SK-N-SH treated with all-trans-retinoic acid at 6 μM for 48 hours (cell line): ENCODE results near the gene FBLN2.
A peak's percentile ranks its signal among the peaks of the same experiment; 100 is the strongest.

Experiments used
- ATAC-seq: fragments of 200-7000 bp; cut with Tn5 transposase; 3 replicates; pipeline ENCODE4 v1.9.1; 2020; ENCODE audit warnings: mild to moderate bottlenecking, moderate library complexity
- ARNTL ChIP-seq: fragments of 450-650 bp; formaldehyde crosslinking; IDR thresholded peaks from 2 replicates; pipeline ENCODE4 v1.5.0; 2020; ENCODE audit warnings: low read depth, mild to moderate bottlenecking, moderate library complexity, borderline replicate concordance
- BACH2 ChIP-seq: fragments of 250-450 bp; sonication (Bioruptor Pico); IDR thresholded peaks from 2 replicates; pipeline ENCODE4 v1.9.0; 2021; ENCODE audit warnings: mild to moderate bottlenecking, borderline replicate concordance
- CREB5 ChIP-seq: fragments of 250-450 bp; sonication (Bioruptor Pico); IDR thresholded peaks from 2 replicates; pipeline ENCODE4 v1.5.1; 2020; ENCODE audit warnings: low read depth, mild to moderate bottlenecking, moderate library complexity
- CSDC2 ChIP-seq: fragments of 250-450 bp; sonication (Bioruptor Pico); IDR thresholded peaks from 2 replicates; pipeline ENCODE4 v1.5.0; 2020; ENCODE audit warnings: mild to moderate bottlenecking, moderate library complexity
- CSRNP3 ChIP-seq: fragments of 250-450 bp; sonication (Bioruptor Pico); IDR thresholded peaks from 2 replicates; pipeline ENCODE4 v1.5.1; 2021; ENCODE audit warnings: mild to moderate bottlenecking, moderate library complexity
- ESRRG ChIP-seq: fragments of 250-450 bp; sonication (Bioruptor Pico); IDR thresholded peaks from 2 replicates; pipeline ENCODE4 v1.6.1; 2021; ENCODE audit warnings: mild to moderate bottlenecking
- GLIS3 ChIP-seq: fragments of 250-450 bp; sonication (Bioruptor Pico); IDR thresholded peaks from 2 replicates; pipeline ENCODE4 v1.5.0; 2020; ENCODE audit warnings: mild to moderate bottlenecking, moderate library complexity
- ISL1 ChIP-seq: fragments of 250-450 bp; sonication (Bioruptor Pico); IDR thresholded peaks from 2 replicates; pipeline ENCODE4 v2.1.2; 2022; ENCODE audit warnings: mild to moderate bottlenecking, moderate library complexity
- OSR1 ChIP-seq: fragments of 250-450 bp; sonication (Bioruptor Pico); IDR thresholded peaks from 2 replicates; pipeline ENCODE4 v1.8.0; 2022; ENCODE audit warnings: moderate library complexity, mild to moderate bottlenecking, inconsistent platforms
- PATZ1 ChIP-seq: fragments of 250-450 bp; sonication (Bioruptor Pico); IDR thresholded peaks from 2 replicates; pipeline ENCODE4 v1.8.0; 2020; ENCODE audit warnings: mild to moderate bottlenecking, moderate library complexity, borderline replicate concordance
- POU6F1 ChIP-seq: fragments of 250-450 bp; sonication (Bioruptor Pico); IDR thresholded peaks from 2 replicates; pipeline ENCODE4 v1.8.0; 2021; ENCODE audit warnings: low read depth, mild to moderate bottlenecking, moderate library complexity, borderline replicate concordance
- PPARA ChIP-seq: fragments of 250-450 bp; sonication (Bioruptor Pico); IDR thresholded peaks from 2 replicates; pipeline ENCODE4 v1.5.0; 2020; ENCODE audit warnings: mild to moderate bottlenecking, borderline replicate concordance
- RARB ChIP-seq: fragments of 250-450 bp; sonication (Bioruptor Pico); IDR thresholded peaks from 2 replicates; pipeline ENCODE4 v1.8.0; 2021; ENCODE audit warnings: mild to moderate bottlenecking, moderate library complexity
- SNAI2 ChIP-seq: fragments of 250-450 bp; sonication (Bioruptor Pico); IDR thresholded peaks from 2 replicates; pipeline ENCODE4 v1.5.0; 2020; ENCODE audit warnings: mild to moderate bottlenecking, moderate library complexity
- TCF4 ChIP-seq: fragments of 250-450 bp; sonication (Bioruptor Pico); IDR thresholded peaks from 2 replicates; pipeline ENCODE4 v1.8.0; 2021; ENCODE audit warnings: mild to moderate bottlenecking, moderate library complexity, borderline replicate concordance
- TOX ChIP-seq: fragments of 250-450 bp; sonication (Bioruptor Pico); IDR thresholded peaks from 2 replicates; pipeline ENCODE4 v1.8.0; 2021; ENCODE audit warnings: mild to moderate bottlenecking, moderate library complexity, borderline replicate concordance
- TSHZ2 ChIP-seq: fragments of 250-450 bp; sonication (Bioruptor Pico); IDR thresholded peaks from 2 replicates; pipeline ENCODE4 v1.5.0; 2020; ENCODE audit warnings: mild to moderate bottlenecking, moderate library complexity
- ZC3H10 ChIP-seq: fragments of 250-450 bp; sonication (Bioruptor Pico); IDR thresholded peaks from 2 replicates; pipeline ENCODE4 v1.5.1; 2021; ENCODE audit warnings: mild to moderate bottlenecking, moderate library complexity
- ZFP30 ChIP-seq: fragments of 450-650 bp; formaldehyde crosslinking; IDR thresholded peaks from 2 replicates; pipeline ENCODE4 v1.5.0; 2022; ENCODE audit warnings: mild to moderate bottlenecking, moderate library complexity
- ZNF70 ChIP-seq: fragments of 450-650 bp; formaldehyde crosslinking; IDR thresholded peaks from 2 replicates; pipeline ENCODE4 v1.5.0; 2020; ENCODE audit warnings: mild to moderate bottlenecking, moderate library complexity
- ZNF8 ChIP-seq: fragments of 450-650 bp; formaldehyde crosslinking; IDR thresholded peaks from 2 replicates; pipeline ENCODE4 v1.5.0; 2020; ENCODE audit warnings: mild to moderate bottlenecking, moderate library complexity

The FBLN2 gene

GRCh38 chr3:13582366-13583250 is 33.7 kb downstream of the FBLN2 start:
- no peak for ATAC-seq
- TF ChIP-seq TCF4 (CRISPR knock-in tag) (peak; percentile 18; the same call in 1 of the 2 replicates), CSDC2 (CRISPR knock-in tag) (no peak)

GRCh38 chr3:13583251-13584180 is 34.6 kb downstream of the FBLN2 start:
- no peak; the same call in 2 of the 3 replicates for ATAC-seq
- TF ChIP-seq POU6F1 (CRISPR knock-in tag) (no peak), CSDC2 (CRISPR knock-in tag) (no peak), GLIS3 (CRISPR knock-in tag) (no peak), ISL1 (CRISPR knock-in tag) (no peak), ESRRG (no peak)

GRCh38 chr3:13584427-13584891 is 35.5 kb downstream of the FBLN2 start:
- ATAC-seq = no peak
- no peak for TF ChIP-seq ZNF70
- no peak for TF ChIP-seq OSR1
- no peak for TF ChIP-seq TOX (CRISPR knock-in tag)
- TF ChIP-seq CSRNP3 (CRISPR knock-in tag) = no peak
- TF ChIP-seq ZC3H10 (CRISPR knock-in tag) = no peak
- no peak for TF ChIP-seq ZFP30 (CRISPR knock-in tag)
- no peak for TF ChIP-seq BACH2 (CRISPR knock-in tag)
- TF ChIP-seq ESRRG = no peak
- no peak for TF ChIP-seq TSHZ2 (CRISPR knock-in tag)
- TF ChIP-seq CREB5 (CRISPR knock-in tag) = no peak
- no peak for TF ChIP-seq RARB (CRISPR knock-in tag)
- no peak for TF ChIP-seq SNAI2 (CRISPR knock-in tag)
- TF ChIP-seq ARNTL (CRISPR knock-in tag) = no peak
- no peak for TF ChIP-seq PPARA (CRISPR knock-in tag)
- no peak for TF ChIP-seq ZNF8 (CRISPR knock-in tag)
- TF ChIP-seq, all 23 proteins: peak for 0

- no peak for TF ChIP-seq RARB (CRISPR knock-in tag)
- no peak for TF ChIP-seq PATZ1 (CRISPR knock-in tag)
- no peak for TF ChIP-seq ESRRG
- no peak for TF ChIP-seq BACH2 (CRISPR knock-in tag)
- no peak for ATAC-seq
These were observed 36.0 kb downstream of the FBLN2 start for GRCh38 chr3:13584901-13585300.
